ENCODE data around the gene IL18BP.

GRCh38 chr11:71996946-71997345, 1.8 kb upstream of the IL18BP start:
- TF ChIP-seq CTCF (IDR thresholded peaks at IDR 0.05): no peak
- TF ChIP-seq TCF7L2 (IDR thresholded peaks at IDR 0.05; ENCODE audit: low read depth, low read length): no peak
- TF ChIP-seq SIN3A (IDR thresholded peaks at IDR 0.05; ENCODE audit: borderline replicate concordance, insufficient read depth, low read depth, low read length): no peak
- no peak for TF ChIP-seq POLR2AphosphoS5 (IDR thresholded peaks at IDR 0.05; ENCODE audit: low read depth, low read length)
